Measurements from ENCODE around the gene DOK5. TPM values are rescaled to one million over a fixed set of nuclear protein-coding genes. Genes with fewer than 3 reads are reported as not detected.

The DOK5 gene
- total and polyA plus RNA-seq, 2 experiments from 2014 or later = 5.0 to 6.9 TPM

DNA sequence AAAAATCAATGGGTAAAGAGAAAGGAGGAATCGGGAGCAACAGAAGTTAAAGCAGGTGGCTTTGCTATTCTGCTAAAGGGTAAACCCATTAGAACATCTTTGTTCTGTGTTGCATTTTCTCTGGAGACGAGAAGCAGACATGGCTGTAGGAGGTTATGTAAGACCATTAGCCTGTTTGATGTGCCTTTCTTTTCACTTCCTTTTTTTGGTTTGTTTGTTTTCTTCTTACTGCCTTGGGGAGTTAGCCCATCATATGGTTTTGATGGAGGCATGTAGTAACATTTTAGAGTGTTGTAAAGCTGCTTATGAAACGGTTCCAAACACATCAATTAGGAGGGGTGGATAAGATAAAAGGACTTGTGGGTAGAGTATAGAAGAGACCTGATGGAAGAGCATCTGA, 131.0 kb downstream of the DOK5 start:
- H3K79me2 ChIP-seq (replicated peaks; ENCODE audit: insufficient read depth) = no peaks in the 10 kb centered on the region
- H3K4me1 Mint-ChIP-seq = peaks cover 5% of the 10 kb centered on the region
- no peak overlapping the region for H3K4me3 ChIP-seq
- H3K36me3 ChIP-seq (ENCODE audit: insufficient read depth) = no peaks in the 10 kb centered on the region
- no peaks in the 10 kb centered on the region for H3K36me3 Mint-ChIP-seq (ENCODE audit: low read depth)
- H4K20me1 ChIP-seq (replicated peaks; ENCODE audit: insufficient read depth) = no peaks in the 10 kb centered on the region
- no peak overlapping the region for H3K27ac Mint-ChIP-seq
- no peaks in the 10 kb centered on the region for H3K9me2 ChIP-seq (ENCODE audit: insufficient read depth)
- no peak for DNase-seq (ENCODE audit: low spot score)
- no peaks in the 10 kb centered on the region for H3K27me3 ChIP-seq (ENCODE audit: insufficient read depth)
- no peaks in the 10 kb centered on the region for H3K4me1 ChIP-seq (ENCODE audit: insufficient read depth)
- H3F3A ChIP-seq (replicated peaks; ENCODE audit: low read depth) = no peaks in the 10 kb centered on the region
- H3K4me2 ChIP-seq = no peak overlapping the region
- no peak overlapping the region for H3K4me3 Mint-ChIP-seq
- TF ChIP-seq STAT1 (IDR thresholded peaks at IDR 0.05; ENCODE audit: unreplicated experiment) = no peak
- no peak for TF ChIP-seq EZH2phosphoT487 (IDR thresholded peaks at IDR 0.05; ENCODE audit: unreplicated experiment)
- TF ChIP-seq EZH2 (IDR thresholded peaks at IDR 0.05; ENCODE audit: low read depth, unreplicated experiment) = no peak
- no peak for TF ChIP-seq CREB1 (CRISPR knock-in tag; IDR thresholded peaks at IDR 0.05; ENCODE audit: low read depth)
- TF ChIP-seq ZNF114 (CRISPR knock-in tag; IDR thresholded peaks at IDR 0.05) = no peak
- TF ChIP-seq, protein P1, sequence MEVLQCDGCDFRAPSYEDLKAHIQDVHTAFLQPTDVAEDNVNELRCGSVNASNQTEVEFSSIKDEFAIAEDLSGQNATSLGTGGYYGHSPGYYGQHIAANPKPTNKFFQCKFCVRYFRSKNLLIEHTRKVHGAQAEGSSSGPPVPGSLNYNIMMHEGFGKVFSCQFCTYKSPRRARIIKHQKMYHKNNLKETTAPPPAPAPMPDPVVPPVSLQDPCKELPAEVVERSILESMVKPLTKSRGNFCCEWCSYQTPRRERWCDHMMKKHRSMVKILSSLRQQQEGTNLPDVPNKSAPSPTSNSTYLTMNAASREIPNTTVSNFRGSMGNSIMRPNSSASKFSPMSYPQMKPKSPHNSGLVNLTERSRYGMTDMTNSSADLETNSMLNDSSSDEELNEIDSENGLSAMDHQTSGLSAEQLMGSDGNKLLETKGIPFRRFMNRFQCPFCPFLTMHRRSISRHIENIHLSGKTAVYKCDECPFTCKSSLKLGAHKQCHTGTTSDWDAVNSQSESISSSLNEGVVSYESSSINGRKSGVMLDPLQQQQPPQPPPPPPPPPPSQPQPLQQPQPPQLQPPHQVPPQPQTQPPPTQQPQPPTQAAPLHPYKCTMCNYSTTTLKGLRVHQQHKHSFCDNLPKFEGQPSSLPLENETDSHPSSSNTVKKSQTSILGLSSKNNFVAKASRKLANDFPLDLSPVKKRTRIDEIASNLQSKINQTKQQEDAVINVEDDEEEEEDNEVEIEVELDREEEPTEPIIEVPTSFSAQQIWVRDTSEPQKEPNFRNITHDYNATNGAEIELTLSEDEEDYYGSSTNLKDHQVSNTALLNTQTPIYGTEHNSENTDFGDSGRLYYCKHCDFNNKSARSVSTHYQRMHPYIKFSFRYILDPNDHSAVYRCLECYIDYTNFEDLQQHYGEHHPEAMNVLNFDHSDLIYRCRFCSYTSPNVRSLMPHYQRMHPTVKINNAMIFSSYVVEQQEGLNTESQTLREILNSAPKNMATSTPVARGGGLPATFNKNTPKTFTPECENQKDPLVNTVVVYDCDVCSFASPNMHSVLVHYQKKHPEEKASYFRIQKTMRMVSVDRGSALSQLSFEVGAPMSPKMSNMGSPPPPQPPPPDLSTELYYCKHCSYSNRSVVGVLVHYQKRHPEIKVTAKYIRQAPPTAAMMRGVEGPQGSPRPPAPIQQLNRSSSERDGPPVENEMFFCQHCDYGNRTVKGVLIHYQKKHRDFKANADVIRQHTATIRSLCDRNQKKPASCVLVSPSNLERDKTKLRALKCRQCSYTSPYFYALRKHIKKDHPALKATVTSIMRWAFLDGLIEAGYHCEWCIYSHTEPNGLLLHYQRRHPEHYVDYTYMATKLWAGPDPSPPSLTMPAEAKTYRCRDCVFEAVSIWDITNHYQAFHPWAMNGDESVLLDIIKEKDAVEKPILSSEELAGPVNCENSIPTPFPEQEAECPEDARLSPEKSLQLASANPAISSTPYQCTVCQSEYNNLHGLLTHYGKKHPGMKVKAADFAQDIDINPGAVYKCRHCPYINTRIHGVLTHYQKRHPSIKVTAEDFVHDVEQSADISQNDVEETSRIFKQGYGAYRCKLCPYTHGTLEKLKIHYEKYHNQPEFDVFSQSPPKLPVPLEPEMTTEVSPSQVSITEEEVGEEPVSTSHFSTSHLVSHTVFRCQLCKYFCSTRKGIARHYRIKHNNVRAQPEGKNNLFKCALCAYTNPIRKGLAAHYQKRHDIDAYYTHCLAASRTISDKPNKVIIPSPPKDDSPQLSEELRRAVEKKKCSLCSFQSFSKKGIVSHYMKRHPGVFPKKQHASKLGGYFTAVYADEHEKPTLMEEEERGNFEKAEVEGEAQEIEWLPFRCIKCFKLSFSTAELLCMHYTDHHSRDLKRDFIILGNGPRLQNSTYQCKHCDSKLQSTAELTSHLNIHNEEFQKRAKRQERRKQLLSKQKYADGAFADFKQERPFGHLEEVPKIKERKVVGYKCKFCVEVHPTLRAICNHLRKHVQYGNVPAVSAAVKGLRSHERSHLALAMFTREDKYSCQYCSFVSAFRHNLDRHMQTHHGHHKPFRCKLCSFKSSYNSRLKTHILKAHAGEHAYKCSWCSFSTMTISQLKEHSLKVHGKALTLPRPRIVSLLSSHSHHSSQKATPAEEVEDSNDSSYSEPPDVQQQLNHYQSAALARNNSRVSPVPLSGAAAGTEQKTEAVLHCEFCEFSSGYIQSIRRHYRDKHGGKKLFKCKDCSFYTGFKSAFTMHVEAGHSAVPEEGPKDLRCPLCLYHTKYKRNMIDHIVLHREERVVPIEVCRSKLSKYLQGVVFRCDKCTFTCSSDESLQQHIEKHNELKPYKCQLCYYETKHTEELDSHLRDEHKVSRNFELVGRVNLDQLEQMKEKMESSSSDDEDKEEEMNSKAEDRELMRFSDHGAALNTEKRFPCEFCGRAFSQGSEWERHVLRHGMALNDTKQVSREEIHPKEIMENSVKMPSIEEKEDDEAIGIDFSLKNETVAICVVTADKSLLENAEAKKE (CRISPR knock-in tag; IDR thresholded peaks at IDR 0.05) = no peak
- TF ChIP-seq, protein P2, sequence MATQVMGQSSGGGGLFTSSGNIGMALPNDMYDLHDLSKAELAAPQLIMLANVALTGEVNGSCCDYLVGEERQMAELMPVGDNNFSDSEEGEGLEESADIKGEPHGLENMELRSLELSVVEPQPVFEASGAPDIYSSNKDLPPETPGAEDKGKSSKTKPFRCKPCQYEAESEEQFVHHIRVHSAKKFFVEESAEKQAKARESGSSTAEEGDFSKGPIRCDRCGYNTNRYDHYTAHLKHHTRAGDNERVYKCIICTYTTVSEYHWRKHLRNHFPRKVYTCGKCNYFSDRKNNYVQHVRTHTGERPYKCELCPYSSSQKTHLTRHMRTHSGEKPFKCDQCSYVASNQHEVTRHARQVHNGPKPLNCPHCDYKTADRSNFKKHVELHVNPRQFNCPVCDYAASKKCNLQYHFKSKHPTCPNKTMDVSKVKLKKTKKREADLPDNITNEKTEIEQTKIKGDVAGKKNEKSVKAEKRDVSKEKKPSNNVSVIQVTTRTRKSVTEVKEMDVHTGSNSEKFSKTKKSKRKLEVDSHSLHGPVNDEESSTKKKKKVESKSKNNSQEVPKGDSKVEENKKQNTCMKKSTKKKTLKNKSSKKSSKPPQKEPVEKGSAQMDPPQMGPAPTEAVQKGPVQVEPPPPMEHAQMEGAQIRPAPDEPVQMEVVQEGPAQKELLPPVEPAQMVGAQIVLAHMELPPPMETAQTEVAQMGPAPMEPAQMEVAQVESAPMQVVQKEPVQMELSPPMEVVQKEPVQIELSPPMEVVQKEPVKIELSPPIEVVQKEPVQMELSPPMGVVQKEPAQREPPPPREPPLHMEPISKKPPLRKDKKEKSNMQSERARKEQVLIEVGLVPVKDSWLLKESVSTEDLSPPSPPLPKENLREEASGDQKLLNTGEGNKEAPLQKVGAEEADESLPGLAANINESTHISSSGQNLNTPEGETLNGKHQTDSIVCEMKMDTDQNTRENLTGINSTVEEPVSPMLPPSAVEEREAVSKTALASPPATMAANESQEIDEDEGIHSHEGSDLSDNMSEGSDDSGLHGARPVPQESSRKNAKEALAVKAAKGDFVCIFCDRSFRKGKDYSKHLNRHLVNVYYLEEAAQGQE (IDR thresholded peaks at IDR 0.05; ENCODE audit: unreplicated experiment) = no peak
- no peak for TF ChIP-seq POLR2AphosphoS5 (IDR thresholded peaks at IDR 0.05; ENCODE audit: low read depth)
- TF ChIP-seq NANOG (IDR thresholded peaks at IDR 0.05; ENCODE audit: borderline replicate concordance) = no peak
- TF ChIP-seq ZNF331 (CRISPR knock-in tag; IDR thresholded peaks at IDR 0.05; ENCODE audit: low read depth) = no peak
- no peak for TF ChIP-seq JUNB (IDR thresholded peaks at IDR 0.05; ENCODE audit: unreplicated experiment)
- TF ChIP-seq, protein P3, sequence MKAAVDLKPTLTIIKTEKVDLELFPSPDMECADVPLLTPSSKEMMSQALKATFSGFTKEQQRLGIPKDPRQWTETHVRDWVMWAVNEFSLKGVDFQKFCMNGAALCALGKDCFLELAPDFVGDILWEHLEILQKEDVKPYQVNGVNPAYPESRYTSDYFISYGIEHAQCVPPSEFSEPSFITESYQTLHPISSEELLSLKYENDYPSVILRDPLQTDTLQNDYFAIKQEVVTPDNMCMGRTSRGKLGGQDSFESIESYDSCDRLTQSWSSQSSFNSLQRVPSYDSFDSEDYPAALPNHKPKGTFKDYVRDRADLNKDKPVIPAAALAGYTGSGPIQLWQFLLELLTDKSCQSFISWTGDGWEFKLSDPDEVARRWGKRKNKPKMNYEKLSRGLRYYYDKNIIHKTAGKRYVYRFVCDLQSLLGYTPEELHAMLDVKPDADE (IDR thresholded peaks at IDR 0.05) = no peak
- TF ChIP-seq CTCF (conservative IDR thresholded peaks at IDR 0.05; ENCODE audit: low read depth in 2 of 2) = no peak
- H2AFZ ChIP-seq = no peak overlapping the region
- H3K9me3 Mint-ChIP-seq = no peaks in the 10 kb centered on the region
- peaks cover 5% of the 10 kb centered on the region for H3K27me3 Mint-ChIP-seq (ENCODE audit: insufficient read depth, low read depth, poor library complexity)
- no peak for ATAC-seq
- no peak overlapping the region for H3K27ac ChIP-seq (ENCODE audit: low read depth)

All from GM23338 (cell line).